Neutrophil (primary cell): ENCODE data around the gene PDE6A.

Experiments used
- H3K27ac ChIP-seq: fragments of 200-600 bp; sonication (generic); 2 replicates; pipeline ENCODE4 v1.5.1; 2016; ENCODE audit warnings: mild to moderate bottlenecking, moderate library complexity
- H3K27me3 ChIP-seq: fragments of 200-600 bp; sonication (generic); 2 replicates; pipeline ENCODE4 v1.6.0; 2016; ENCODE audit warnings: mild to moderate bottlenecking
- H3K36me3 ChIP-seq: fragments of 200-600 bp; sonication (generic); 2 replicates; pipeline ENCODE4 v1.5.1; 2017
- H3K4me1 ChIP-seq, 2 experiments: fragments of 200-600 bp in 1 of 2; sonication (generic) in 1 of 2; 1 replicate in 1 of 2; 2 replicates in 1 of 2; pipeline versions ENCODE4 v1.5.1 to v1.6.1; 2013 to 2016; ENCODE audit warnings: low read depth in 1 of 2, low read length in 1 of 2, mild to moderate bottlenecking in 1 of 2, moderate library complexity in 1 of 2; ENCODE audit not compliant: control insufficient read depth in 1 of 2, insufficient read depth in 1 of 2
- H3K4me3 ChIP-seq, 2 experiments: fragments of 200-600 bp in 1 of 2; sonication (generic) in 1 of 2; 1 replicate in 1 of 2; 2 replicates in 1 of 2; pipeline ENCODE4 v1.5.1; 2013 to 2016; ENCODE audit warnings: low read depth in 1 of 2, low read length in 1 of 2, mild to moderate bottlenecking in 1 of 2, moderate library complexity in 1 of 2
- H3K9me3 ChIP-seq: fragments of 200-600 bp; sonication (generic); 2 replicates; pipeline ENCODE4 v1.5.1; 2016
- CTCF ChIP-seq: fragments of 200-600 bp; sonication (generic); IDR thresholded peaks from 2 replicates; pipeline ENCODE4 v1.5.1; 2016; ENCODE audit warnings: antibody characterized with exemption

The PDE6A gene

GRCh38 chr5:149837680-149838269 is 106.8 kb downstream of the PDE6A start:
- Histone ChIP-seq H3K27ac (no peak overlapping the region), H3K4me3 (no peak overlapping the region), H3K9me3 (no peaks in the 10 kb centered on the region), H3K4me1 (no peaks in the 10 kb centered on the region), H3K36me3 (no peaks in the 10 kb centered on the region), H3K27me3 (no peaks in the 10 kb centered on the region)
- no peak for TF ChIP-seq CTCF

- H3K4me1 ChIP-seq = no peaks in the 10 kb centered on the region
- no peaks in the 10 kb centered on the region for H3K9me3 ChIP-seq
- no peak for TF ChIP-seq CTCF
- H3K4me3 ChIP-seq = no peak overlapping the region
- no peaks in the 10 kb centered on the region for H3K36me3 ChIP-seq
- H3K27ac ChIP-seq = no peak overlapping the region
- H3K27me3 ChIP-seq = no peaks in the 10 kb centered on the region
Measured at GRCh38 chr5:149836451-149837139, 108.0 kb downstream of the PDE6A start.

GRCh38 chr5:149834246-149834855 is 110.2 kb downstream of the PDE6A start:
- H3K27ac ChIP-seq = no peak overlapping the region

GRCh38 chr5:149833116-149833827 is 111.3 kb downstream of the PDE6A start:
- Histone ChIP-seq H3K4me3 (no peak overlapping the region), H3K4me1 (peaks cover 0 to 4% of the 10 kb centered on the region in 2 experiments), H3K36me3 (no peaks in the 10 kb centered on the region), H3K27me3 (no peaks in the 10 kb centered on the region), H3K9me3 (no peaks in the 10 kb centered on the region), H3K27ac (no peak overlapping the region)
- no peak for TF ChIP-seq CTCF

More at GRCh38 chr5:149834246-149834855, 110.2 kb downstream of the PDE6A start:
- Histone ChIP-seq H3K4me1 (no peaks in the 10 kb centered on the region), H3K4me3 (no peak overlapping the region), H3K36me3 (no peaks in the 10 kb centered on the region), H3K9me3 (no peaks in the 10 kb centered on the region), H3K27me3 (no peaks in the 10 kb centered on the region)
- no peak for TF ChIP-seq CTCF

GRCh38 chr5:149832636-149833035 is 112.0 kb downstream of the PDE6A start:
- peaks cover 0 to 5% of the 10 kb centered on the region in 2 experiments for H3K4me1 ChIP-seq
- no peaks in the 10 kb centered on the region for H3K9me3 ChIP-seq
- no peaks in the 10 kb centered on the region for H3K36me3 ChIP-seq
- H3K27me3 ChIP-seq = no peaks in the 10 kb centered on the region
- TF ChIP-seq CTCF = no peak
- H3K27ac ChIP-seq = no peak overlapping the region
- no peak overlapping the region for H3K4me3 ChIP-seq
